ENCODE results near the gene LUC7L2. TPM values are rescaled to one million over a fixed set of nuclear protein-coding genes. Genes with fewer than 3 reads are reported as not detected.
"Not testable (repeated sequence)": the region's sequence is repeated elsewhere in the genome, so short reads cannot be mapped to it uniquely, and the experiment has no call there.

The LUC7L2 gene
- total RNA-seq, 1 donor from 2014 or later: 142 TPM

GRCh38 chr7:139423091-139423490 lies 63.4 kb downstream of the LUC7L2 start:
- Mint-ChIP-seq H3K9me3 (no peaks in the 10 kb centered on the region), H3K27ac (peak overlapping the region; percentile 92), H3K4me3 (no peak overlapping the region), H3K4me1 (peaks cover 40% of the 10 kb centered on the region), H3K27me3 (ENCODE audit: low read depth) (no peaks in the 10 kb centered on the region), H3K36me3 (peaks cover 27% of the 10 kb centered on the region)
- no peak for TF ChIP-seq CTCF (IDR thresholded peaks at IDR 0.05; ENCODE audit: unreplicated experiment)
- DNase-seq (ENCODE audit: low spot score in 2 of 2, unreplicated experiment in 2 of 2): no peak

- no peak for DNase-seq (ENCODE audit: low spot score in 2 of 2, unreplicated experiment in 2 of 2)
- Mint-ChIP-seq H3K9me3 (no peaks in the 10 kb centered on the region), H3K4me3 (no peak overlapping the region), H3K4me1 (peaks cover 44% of the 10 kb centered on the region), H3K27me3 (ENCODE audit: low read depth) (no peaks in the 10 kb centered on the region), H3K36me3 (peaks cover 30% of the 10 kb centered on the region), H3K27ac (peak overlapping the region; percentile 92)
- no peak for TF ChIP-seq CTCF (IDR thresholded peaks at IDR 0.05; ENCODE audit: unreplicated experiment)
These were observed 64.3 kb downstream of the LUC7L2 start for GRCh38 chr7:139424004-139424403.

GRCh38 chr7:139425701-139426100 lies 66.0 kb downstream of the LUC7L2 start:
- not testable (repeated sequence) for H3K4me3 Mint-ChIP-seq; H3K27ac Mint-ChIP-seq; DNase-seq (ENCODE audit: low spot score in 2 of 2, unreplicated experiment in 2 of 2); H3K9me3 Mint-ChIP-seq; H3K27me3 Mint-ChIP-seq (ENCODE audit: low read depth)
- peaks cover 49% of the 10 kb centered on the region for H3K4me1 Mint-ChIP-seq
- peaks cover 19% of the 10 kb centered on the region for H3K36me3 Mint-ChIP-seq

- Mint-ChIP-seq H3K9me3 (no peaks in the 10 kb centered on the region), H3K4me1 (peaks cover 51% of the 10 kb centered on the region), H3K4me3 (no peak overlapping the region), H3K36me3 (peaks cover 17% of the 10 kb centered on the region), H3K27me3 (ENCODE audit: low read depth) (no peaks in the 10 kb centered on the region), H3K27ac (peak overlapping the region; percentile 73)
- TF ChIP-seq CTCF (IDR thresholded peaks at IDR 0.05; ENCODE audit: unreplicated experiment): no peak
- DNase-seq (ENCODE audit: low spot score in 2 of 2, unreplicated experiment in 2 of 2): no peak
These were observed 66.7 kb downstream of the LUC7L2 start for GRCh38 chr7:139426258-139427028.

GRCh38 chr7:139427029-139427420 lies 67.3 kb downstream of the LUC7L2 start:
- peaks cover 53% of the 10 kb centered on the region for H3K4me1 Mint-ChIP-seq
- TF ChIP-seq CTCF (IDR thresholded peaks at IDR 0.05; ENCODE audit: unreplicated experiment): no peak
- no peaks in the 10 kb centered on the region for H3K27me3 Mint-ChIP-seq (ENCODE audit: low read depth)
- no peaks in the 10 kb centered on the region for H3K9me3 Mint-ChIP-seq
- peaks cover 17% of the 10 kb centered on the region for H3K36me3 Mint-ChIP-seq
- H3K4me3 Mint-ChIP-seq: no peak overlapping the region
- no peak for DNase-seq (ENCODE audit: low spot score in 2 of 2, unreplicated experiment in 2 of 2)
- peak overlapping the region; percentile 73 for H3K27ac Mint-ChIP-seq

- peaks cover 53% of the 10 kb centered on the region for H3K4me1 Mint-ChIP-seq
- no peak for TF ChIP-seq CTCF (IDR thresholded peaks at IDR 0.05; ENCODE audit: unreplicated experiment)
- peaks cover 17% of the 10 kb centered on the region for H3K36me3 Mint-ChIP-seq
- H3K27me3 Mint-ChIP-seq (ENCODE audit: low read depth): no peaks in the 10 kb centered on the region
- H3K27ac Mint-ChIP-seq: peak overlapping the region; percentile 30
- no peaks in the 10 kb centered on the region for H3K9me3 Mint-ChIP-seq
- no peak for DNase-seq (ENCODE audit: low spot score in 2 of 2, unreplicated experiment in 2 of 2)
- H3K4me3 Mint-ChIP-seq: no peak overlapping the region
These were observed 68.1 kb downstream of the LUC7L2 start for GRCh38 chr7:139427788-139428187.

- Mint-ChIP-seq H3K36me3 (peaks cover 11% of the 10 kb centered on the region), H3K27ac (peak overlapping the region; percentile 95), H3K4me1 (peaks cover 59% of the 10 kb centered on the region)
- H3K9me3 Mint-ChIP-seq; H3K4me3 Mint-ChIP-seq; DNase-seq (ENCODE audit: low spot score in 2 of 2, unreplicated experiment in 2 of 2); H3K27me3 Mint-ChIP-seq (ENCODE audit: low read depth): not testable (repeated sequence)
These were observed 70.0 kb downstream of the LUC7L2 start for GRCh38 chr7:139429735-139430134.

Data from mesothelial cell of epicardium (in vitro differentiated cells).